Right atrium auricular region (tissue), 2 donors: ENCODE measurements around the gene ECEL1. TPM values are rescaled to one million over a fixed set of nuclear protein-coding genes. Genes with fewer than 3 reads are reported as not detected.
"Not testable (repeated sequence)": the region's sequence is repeated elsewhere in the genome, so short reads cannot be mapped to it uniquely, and the experiment has no call there.

Experiments
- DNase-seq: peaks from one replicate; pipeline ENCODE4 v3.0.0-alpha.2; 2019; ENCODE audit warnings: low spot score
- H3K27ac ChIP-seq, 2 donors: fragments of 200-600 bp; sonication (generic); 1 replicate in 1 of 2; 2 replicates in 1 of 2; pipeline ENCODE4 v1.5.1; 2016 to 2019
- H3K27me3 ChIP-seq, 2 donors: fragments of 200-600 bp; sonication (generic); one replicate each; pipeline versions ENCODE4 v1.5.1 to v1.6.0; 2017 to 2019
- H3K36me3 ChIP-seq: fragments of 200-600 bp; sonication (generic); one replicate; pipeline ENCODE4 v1.5.1; 2016
- H3K4me1 ChIP-seq, 2 donors: fragments of 200-600 bp; sonication (generic); one replicate each; pipeline versions ENCODE4 v1.5.1 to v1.6.0; 2017 to 2019
- H3K4me3 ChIP-seq, 2 donors: fragments of 200-600 bp; sonication (generic); 1 replicate in 1 of 2; 2 replicates in 1 of 2; pipeline ENCODE4 v1.5.1; 2017 to 2019; ENCODE audit warnings: mild to moderate bottlenecking in 1 of 2, moderate library complexity in 1 of 2
- H3K9me3 ChIP-seq, 2 donors: fragments of 200-600 bp; sonication (generic); one replicate each; pipeline ENCODE4 v1.5.1; 2019
- total RNA-seq, 2 donors: library from RNA; depleted of rRNA; stranded (reverse); fragments of >200 nt; gene quantifications; one replicate each; pipeline ENCODE4 v1.1.0, GENCODE V29; 2016
- TF ChIP-seq, protein P1 (sequence below), 2 donors: fragments of 200-600 bp; sonication (generic); IDR thresholded peaks; one replicate each; pipeline ENCODE4 v1.5.1; 2019; ENCODE audit warnings: antibody characterized with exemption in 2 of 2

ECEL1 gene
- total RNA-seq, 2 donors from 2014 or later = not detected

- DNase-seq = no peak
- TF ChIP-seq, protein P1, sequence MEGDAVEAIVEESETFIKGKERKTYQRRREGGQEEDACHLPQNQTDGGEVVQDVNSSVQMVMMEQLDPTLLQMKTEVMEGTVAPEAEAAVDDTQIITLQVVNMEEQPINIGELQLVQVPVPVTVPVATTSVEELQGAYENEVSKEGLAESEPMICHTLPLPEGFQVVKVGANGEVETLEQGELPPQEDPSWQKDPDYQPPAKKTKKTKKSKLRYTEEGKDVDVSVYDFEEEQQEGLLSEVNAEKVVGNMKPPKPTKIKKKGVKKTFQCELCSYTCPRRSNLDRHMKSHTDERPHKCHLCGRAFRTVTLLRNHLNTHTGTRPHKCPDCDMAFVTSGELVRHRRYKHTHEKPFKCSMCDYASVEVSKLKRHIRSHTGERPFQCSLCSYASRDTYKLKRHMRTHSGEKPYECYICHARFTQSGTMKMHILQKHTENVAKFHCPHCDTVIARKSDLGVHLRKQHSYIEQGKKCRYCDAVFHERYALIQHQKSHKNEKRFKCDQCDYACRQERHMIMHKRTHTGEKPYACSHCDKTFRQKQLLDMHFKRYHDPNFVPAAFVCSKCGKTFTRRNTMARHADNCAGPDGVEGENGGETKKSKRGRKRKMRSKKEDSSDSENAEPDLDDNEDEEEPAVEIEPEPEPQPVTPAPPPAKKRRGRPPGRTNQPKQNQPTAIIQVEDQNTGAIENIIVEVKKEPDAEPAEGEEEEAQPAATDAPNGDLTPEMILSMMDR (IDR thresholded peaks at IDR 0.05) = no peak
- Histone ChIP-seq H3K27ac (no peak within 1 kb of the TSS), H3K36me3 (no peaks in the 10 kb centered on the region), H3K9me3 (no peaks in the 10 kb centered on the region), H3K27me3 (peaks cover 0 to 5% of the 10 kb centered on the region in 2 donors), H3K4me1 (no peaks in the 10 kb centered on the region), H3K4me3 (no peak within 1 kb of the TSS)
Observed at GRCh38 chr2:232455426-232456255, 32.0 kb downstream of the ECEL1 start, which contains the start of gene ALPI. TSS of gene ALPI (plus strand) at chr2:232456153. CDS start at chr2:232456200, 47 bp downstream.

GRCh38 chr2:232454630-232455029 lies 33.0 kb downstream of the ECEL1 start:
- Histone ChIP-seq H3K27ac (no peak overlapping the region), H3K27me3 (peaks cover 0 to 5% of the 10 kb centered on the region in 2 donors), H3K36me3 (no peaks in the 10 kb centered on the region), H3K4me1 (no peaks in the 10 kb centered on the region), H3K4me3 (no peak overlapping the region), H3K9me3 (no peaks in the 10 kb centered on the region)
- DNase-seq = no peak
- TF ChIP-seq, protein P1 (IDR thresholded peaks at IDR 0.05) = no peak

DNA sequence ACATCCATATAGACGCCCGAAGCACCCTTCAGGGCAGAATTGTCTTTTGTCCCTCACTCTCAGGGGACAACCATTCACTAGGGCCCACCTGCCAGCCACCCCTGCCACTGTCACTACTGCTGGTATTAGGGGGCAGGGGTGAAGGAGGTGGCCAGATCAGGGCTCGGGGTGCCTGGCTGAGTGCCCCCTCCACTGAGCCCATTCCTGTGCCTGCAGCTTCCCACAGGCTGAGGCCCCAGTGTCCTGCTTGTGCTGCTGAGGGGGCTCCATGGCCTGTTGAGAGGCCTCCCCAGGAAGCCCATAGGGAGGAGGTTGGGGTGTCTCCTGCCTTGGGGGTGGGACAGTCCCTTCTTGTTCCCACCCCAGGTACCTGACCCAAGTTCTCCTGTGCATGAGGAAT lies 36.0 kb downstream of the ECEL1 start:
- not testable (repeated sequence) for H3K4me1 ChIP-seq, DNase-seq, H3K4me3 ChIP-seq, H3K27me3 ChIP-seq, H3K36me3 ChIP-seq, H3K9me3 ChIP-seq, H3K27ac ChIP-seq

- no peaks in the 10 kb centered on the region for H3K4me1 ChIP-seq
- DNase-seq = no peak
- H3K9me3 ChIP-seq = no peaks in the 10 kb centered on the region
- H3K27ac ChIP-seq = no peak overlapping the region
- no peaks in the 10 kb centered on the region for H3K36me3 ChIP-seq
- H3K4me3 ChIP-seq = no peak overlapping the region
- H3K27me3 ChIP-seq = no peaks in the 10 kb centered on the region
- TF ChIP-seq, protein P1 (IDR thresholded peaks at IDR 0.05) = no peak
Observed at GRCh38 chr2:232449964-232450363, 37.7 kb downstream of the ECEL1 start.

DNA sequence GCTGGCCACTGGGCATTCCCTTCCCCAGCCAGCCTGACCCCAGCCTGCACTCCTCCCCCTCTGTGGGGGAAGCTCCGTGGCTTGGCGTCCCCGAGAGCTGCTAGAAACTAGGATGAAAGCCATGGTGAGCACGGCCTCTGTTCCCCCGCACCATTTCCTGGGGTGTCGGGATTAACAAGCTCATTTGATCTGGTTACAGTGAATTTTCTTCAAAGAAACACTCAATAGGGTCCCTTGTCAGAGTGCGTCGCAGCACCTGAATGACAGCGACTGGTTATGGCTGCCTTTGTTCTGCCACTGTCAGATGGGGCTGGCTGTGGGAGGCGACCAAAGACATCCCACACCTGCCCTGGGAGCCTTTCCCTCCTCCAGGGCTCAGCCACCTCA lies 39.3 kb downstream of the ECEL1 start:
- H3K27me3 ChIP-seq = no peaks in the 10 kb centered on the region
- TF ChIP-seq, protein P1 (IDR thresholded peaks at IDR 0.05) = no peak
- H3K4me3 ChIP-seq = no peak overlapping the region
- H3K36me3 ChIP-seq = no peaks in the 10 kb centered on the region
- no peak overlapping the region for H3K27ac ChIP-seq
- no peak for DNase-seq
- H3K4me1 ChIP-seq = no peaks in the 10 kb centered on the region
- no peaks in the 10 kb centered on the region for H3K9me3 ChIP-seq

- no peak for DNase-seq
- TF ChIP-seq, protein P1 (IDR thresholded peaks at IDR 0.05) = no peak
- H3K27ac ChIP-seq = no peak overlapping the region
Observed at GRCh38 chr2:232447638-232448303, 39.9 kb downstream of the ECEL1 start.

More at GRCh38 chr2:232447638-232448303, 39.9 kb downstream of the ECEL1 start:
- Histone ChIP-seq H3K4me3 (no peak overlapping the region), H3K4me1 (no peaks in the 10 kb centered on the region), H3K36me3 (no peaks in the 10 kb centered on the region), H3K27me3 (no peaks in the 10 kb centered on the region), H3K9me3 (no peaks in the 10 kb centered on the region)
